ENCODE results near the gene MRPL58.
"Not testable (repeated sequence)": the region's sequence is repeated elsewhere in the genome, so short reads cannot be mapped to it uniquely, and the experiment has no call there.

The MRPL58 gene

GRCh38 chr17:75019710-75020109 is 7.2 kb downstream of the MRPL58 start:
- DNase-seq = no peak

GRCh38 chr17:75020331-75021110 is 8.1 kb downstream of the MRPL58 start:
- DNase-seq = no peak

GRCh38 chr17:75024686-75025397 is 12.4 kb downstream of the MRPL58 start:
- no peak for DNase-seq

- not testable (repeated sequence) for DNase-seq
These were observed 12.9 kb downstream of the MRPL58 start for GRCh38 chr17:75025398-75025734.

- not testable (repeated sequence) for DNase-seq
These were observed 14.2 kb downstream of the MRPL58 start for GRCh38 chr17:75026650-75027049.

GRCh38 chr17:75030161-75030560 is 17.7 kb downstream of the MRPL58 start:
- DNase-seq = no peak

GRCh38 chr17:75031972-75032719 is 19.7 kb downstream of the MRPL58 start:
- DNase-seq = peak in 1 of 2 experiments; percentile 21

- no peak for DNase-seq
These were observed 20.3 kb downstream of the MRPL58 start for GRCh38 chr17:75032720-75033280.

- peak; percentile 82 to 90 for DNase-seq
These were observed 21.1 kb downstream of the MRPL58 start for GRCh38 chr17:75033346-75034235.

- DNase-seq = peak; percentile 83
These were observed 21.9 kb downstream of the MRPL58 start for GRCh38 chr17:75034236-75034908.

GRCh38 chr17:75036643-75037268 is 24.3 kb downstream of the MRPL58 start:
- no peak for DNase-seq

- DNase-seq = no peak
These were observed 26.8 kb downstream of the MRPL58 start for GRCh38 chr17:75039238-75039637.

- no peak for DNase-seq
These were observed 29.3 kb downstream of the MRPL58 start for GRCh38 chr17:75041656-75042280.

- not testable (repeated sequence) for DNase-seq
These were observed 31.3 kb downstream of the MRPL58 start for GRCh38 chr17:75043789-75044188.

GRCh38 chr17:75044716-75045115 is 32.2 kb downstream of the MRPL58 start:
- no peak for DNase-seq

GRCh38 chr17:75045946-75046406 is 33.5 kb downstream of the MRPL58 start:
- DNase-seq = not testable (repeated sequence)

- DNase-seq = peak; percentile 86 to 95
These were observed 34.2 kb downstream of the MRPL58 start, which contains the start of the genes ATP5PD and KCTD2 for GRCh38 chr17:75046407-75047289. TSS of gene ATP5PD (minus strand) at chr17:75046969. CDS start at chr17:75042650, 4,319 bp downstream. TSS of gene KCTD2 (plus strand) at chr17:75047225. CDS start at chr17:75047251, 26 bp downstream.

- no peak for DNase-seq
These were observed 35.1 kb downstream of the MRPL58 start for GRCh38 chr17:75047398-75048098.

All from SW 1271 (cell line).